Epithelial cell of proximal tubule (primary cell): ENCODE measurements around the gene LDB2. TPM values are rescaled to one million over a fixed set of nuclear protein-coding genes. Genes with fewer than 3 reads are reported as not detected.

Source experiments
- DNase-seq: peaks from one replicate; pipeline ENCODE4 v3.0.0-alpha.2; 2011; ENCODE audit warnings: low read depth
- H3K4me3 ChIP-seq: 2 replicates; pipeline ENCODE4 v1.5.1; 2011; ENCODE audit warnings: low read depth, mild to moderate bottlenecking, low read length
- total RNA-seq: library from RNA; depleted of rRNA; stranded (reverse); fragments of >200 nt; gene quantifications from 2 replicates; pipeline ENCODE4 v1.2.3, GENCODE V29; 2015
- TF ChIP-seq, protein P1 (sequence below): conservative IDR thresholded peaks from 2 replicates; pipeline ENCODE4 v1.5.1; 2012; ENCODE audit warnings: low read depth, mild to moderate bottlenecking, low read length

Gene LDB2
- total RNA-seq, 1 donor from 2014 or later, result 0.75 TPM

DNA sequence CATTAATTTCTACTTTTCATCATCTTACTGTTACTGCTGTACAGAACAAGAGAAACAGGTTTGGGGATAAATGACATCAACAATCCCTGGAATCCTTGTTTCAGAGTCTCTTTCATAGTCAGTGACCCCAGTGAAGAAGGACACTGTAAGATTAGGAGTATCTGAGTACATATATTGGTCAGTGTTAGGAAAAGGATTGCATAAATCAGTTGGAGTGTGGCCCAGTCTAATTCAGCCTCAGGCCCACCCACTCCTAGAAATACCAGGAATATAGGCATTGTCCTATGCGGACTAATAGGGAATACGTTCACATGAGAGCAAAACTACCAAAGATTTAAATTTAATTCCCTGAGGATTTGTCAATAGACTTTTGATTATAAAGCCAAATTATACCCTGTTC is 237.8 kb downstream of the LDB2 start:
- H3K4me3 ChIP-seq, result no peak overlapping the region
- TF ChIP-seq, protein P1, sequence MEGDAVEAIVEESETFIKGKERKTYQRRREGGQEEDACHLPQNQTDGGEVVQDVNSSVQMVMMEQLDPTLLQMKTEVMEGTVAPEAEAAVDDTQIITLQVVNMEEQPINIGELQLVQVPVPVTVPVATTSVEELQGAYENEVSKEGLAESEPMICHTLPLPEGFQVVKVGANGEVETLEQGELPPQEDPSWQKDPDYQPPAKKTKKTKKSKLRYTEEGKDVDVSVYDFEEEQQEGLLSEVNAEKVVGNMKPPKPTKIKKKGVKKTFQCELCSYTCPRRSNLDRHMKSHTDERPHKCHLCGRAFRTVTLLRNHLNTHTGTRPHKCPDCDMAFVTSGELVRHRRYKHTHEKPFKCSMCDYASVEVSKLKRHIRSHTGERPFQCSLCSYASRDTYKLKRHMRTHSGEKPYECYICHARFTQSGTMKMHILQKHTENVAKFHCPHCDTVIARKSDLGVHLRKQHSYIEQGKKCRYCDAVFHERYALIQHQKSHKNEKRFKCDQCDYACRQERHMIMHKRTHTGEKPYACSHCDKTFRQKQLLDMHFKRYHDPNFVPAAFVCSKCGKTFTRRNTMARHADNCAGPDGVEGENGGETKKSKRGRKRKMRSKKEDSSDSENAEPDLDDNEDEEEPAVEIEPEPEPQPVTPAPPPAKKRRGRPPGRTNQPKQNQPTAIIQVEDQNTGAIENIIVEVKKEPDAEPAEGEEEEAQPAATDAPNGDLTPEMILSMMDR, result no peak
- DNase-seq, result no peak

DNA sequence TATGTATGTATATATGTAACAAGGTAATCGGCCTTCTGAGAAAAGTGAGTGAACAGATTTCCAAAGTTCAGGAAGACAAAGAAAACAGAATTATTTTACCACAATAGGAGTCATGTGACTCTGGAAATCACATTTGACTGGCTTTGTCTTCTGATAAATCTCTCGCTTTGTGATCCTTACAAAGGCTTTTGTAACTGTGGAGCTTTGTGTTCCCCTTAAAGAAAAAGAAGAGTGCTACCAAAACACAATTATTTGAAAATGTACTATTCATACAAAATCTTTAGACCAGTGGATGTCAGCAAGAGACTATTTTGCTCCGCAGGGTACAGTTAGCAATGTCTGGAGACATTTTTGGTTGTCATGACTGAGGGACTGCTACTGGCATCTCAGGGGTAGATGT is 238.8 kb downstream of the LDB2 start:
- no peak for DNase-seq
- TF ChIP-seq, protein P1, result no peak

DNA sequence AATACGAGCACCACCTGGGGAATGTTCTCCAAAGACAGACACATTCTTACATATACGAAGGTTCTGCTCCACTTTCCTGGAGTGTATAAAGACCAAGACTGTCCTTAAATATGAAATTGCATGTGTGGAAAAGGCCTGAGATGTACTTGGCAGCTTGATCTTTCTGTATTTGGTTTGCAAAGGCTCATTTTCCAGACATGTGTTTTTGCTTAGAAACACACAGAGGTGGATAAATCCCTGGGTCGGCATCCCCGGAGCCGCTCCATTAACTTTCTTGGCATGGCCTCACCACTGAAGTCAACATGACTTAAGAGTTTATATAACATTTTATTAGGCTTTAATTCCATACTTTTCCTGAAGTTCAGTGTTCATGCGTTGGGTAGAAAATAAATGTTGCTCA is 239.4 kb downstream of the LDB2 start:
- TF ChIP-seq, protein P1, result no peak
- DNase-seq, result no peak
- H3K4me3 ChIP-seq, result no peak overlapping the region

More for the DNA sequence above, 238.8 kb downstream of the LDB2 start:
- H3K4me3 ChIP-seq, result no peak overlapping the region

DNA sequence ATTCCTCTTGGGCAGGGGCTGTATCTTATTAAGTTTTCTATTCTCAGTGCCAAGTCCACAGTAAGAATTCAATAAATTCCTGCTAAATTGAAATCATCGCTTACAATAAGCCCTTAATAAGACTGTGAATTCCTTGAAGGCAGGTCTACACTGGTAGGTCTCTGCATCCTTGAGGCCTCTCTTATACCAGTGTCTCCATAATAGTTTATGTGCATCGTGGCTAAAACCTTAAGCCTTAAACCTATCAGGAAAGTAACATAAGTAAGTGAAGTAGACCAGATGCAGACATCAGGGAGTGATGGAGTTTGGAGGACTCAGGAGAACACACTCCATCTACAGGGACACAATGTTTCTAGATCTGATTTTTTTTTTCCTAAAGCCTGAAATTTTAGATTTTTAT is 240.3 kb downstream of the LDB2 start:
- H3K4me3 ChIP-seq, result no peak overlapping the region
- DNase-seq, result no peak
- TF ChIP-seq, protein P1, result no peak

DNA sequence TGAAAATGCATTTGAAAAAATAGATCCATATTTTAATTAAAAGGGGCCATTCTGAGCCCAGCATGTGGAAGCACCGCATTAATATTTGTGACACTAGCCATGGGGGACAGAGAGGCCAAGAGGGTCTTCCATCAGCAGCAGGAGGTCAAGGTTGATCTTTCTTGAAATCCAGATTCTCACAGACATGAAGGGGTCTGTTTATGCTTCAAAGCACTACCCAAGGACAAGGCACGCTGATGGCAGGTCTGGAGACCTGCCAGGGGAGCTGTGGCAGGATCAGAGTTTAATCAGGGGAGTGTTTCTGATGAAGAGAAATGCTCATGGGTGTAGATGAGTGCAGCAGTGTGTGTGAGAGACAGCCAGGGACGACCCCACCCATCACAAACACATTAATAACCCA is 243.3 kb downstream of the LDB2 start:
- no peak for DNase-seq
- no peak overlapping the region for H3K4me3 ChIP-seq
- TF ChIP-seq, protein P1, result no peak

DNA sequence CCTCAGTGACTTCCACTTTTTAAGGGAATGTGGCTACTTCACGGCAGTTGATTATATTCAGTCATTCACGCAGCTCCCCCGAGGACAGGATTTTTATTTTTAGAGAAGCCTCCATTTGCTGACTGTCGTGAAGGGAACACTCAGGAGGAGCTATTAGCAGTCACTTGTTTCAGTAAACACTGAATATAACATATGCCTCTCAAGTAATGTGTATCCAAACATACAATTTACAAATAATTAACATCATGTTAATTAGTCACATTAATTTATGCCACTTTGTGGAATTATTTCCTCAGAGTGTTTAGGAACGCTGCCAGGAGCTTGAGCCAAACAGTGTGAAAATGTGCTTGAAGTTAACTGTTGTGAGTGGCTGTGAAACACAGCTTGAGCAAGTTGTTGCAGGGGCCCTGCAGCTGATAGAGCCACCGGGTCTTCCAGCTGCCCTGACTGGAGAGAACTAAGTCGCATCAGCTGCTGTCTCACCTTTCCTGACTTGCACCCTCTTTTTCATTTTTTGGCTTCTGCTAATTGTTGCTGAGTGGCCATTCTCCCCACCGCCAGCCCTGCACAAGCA is 245.6 kb downstream of the LDB2 start:
- TF ChIP-seq, protein P1, result no peak
- no peak overlapping the region for H3K4me3 ChIP-seq
- no peak for DNase-seq

DNA sequence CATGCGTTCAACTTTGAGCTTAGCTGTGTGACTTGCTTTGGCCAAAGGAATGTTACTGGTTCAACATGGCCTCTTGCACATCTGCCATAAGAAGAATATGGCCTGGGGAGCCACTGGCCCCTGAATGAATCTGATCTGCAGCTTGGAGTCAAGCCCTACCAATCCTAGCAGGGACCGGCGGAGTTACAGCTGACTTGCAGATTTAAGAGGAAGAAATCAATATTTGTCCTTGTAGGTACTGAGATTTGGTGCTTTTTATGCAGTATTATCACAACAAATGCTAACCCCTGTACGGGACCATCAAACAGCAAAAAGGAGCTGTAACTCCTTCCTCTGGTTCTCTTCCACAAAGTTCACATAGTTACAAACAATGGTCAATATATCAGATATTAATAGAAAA is 252.0 kb downstream of the LDB2 start:
- TF ChIP-seq, protein P1, result no peak
- no peak overlapping the region for H3K4me3 ChIP-seq
- no peak for DNase-seq
